Activated B cell treated with CpG ODN at 0.5 μM for 24 hours (primary cell): Measurements from ENCODE around the gene CDK14. TPM values are rescaled to one million over a fixed set of nuclear protein-coding genes. Genes with fewer than 3 reads are reported as not detected.

Experiments used
- ATAC-seq: fragments of 200-7000 bp; cut with Tn5 transposase; one replicate; pipeline ENCODE4 v1.10.0; 2021; ENCODE audit warnings: low read depth, mild to moderate bottlenecking, moderate library complexity
- CTCF ChIA-PET: fragments of 350-600 bp; sonication (Branson Sonifier 250); formaldehyde crosslinking; loops from one replicate; lab custom pipeline; 2021; ENCODE audit warnings: antibody characterized with exemption; lab: Charles Lee
- POLR2A ChIA-PET: fragments of 350-600 bp; sonication (Branson Sonifier 250); formaldehyde crosslinking; loops from one replicate; lab custom pipeline; 2021; ENCODE audit warnings: antibody characterized with exemption; lab: Charles Lee
- DNase-seq: peaks from one replicate; pipeline ENCODE4 v3.0.0; 2022
- H3K27ac Mint-ChIP-seq: one replicate; pipeline ENCODE4 v1.8.0; 2020; ENCODE audit warnings: mixed read lengths
- H3K27me3 Mint-ChIP-seq: one replicate; pipeline ENCODE4 v1.8.0; 2021; ENCODE audit warnings: mixed read lengths
- H3K36me3 Mint-ChIP-seq: one replicate; pipeline ENCODE4 v1.8.0; 2021; ENCODE audit warnings: low read depth, mixed read lengths
- H3K4me1 Mint-ChIP-seq: one replicate; pipeline ENCODE4 v1.8.0; 2021; ENCODE audit warnings: mixed read lengths
- H3K4me3 Mint-ChIP-seq: one replicate; pipeline ENCODE4 v1.8.0; 2020; ENCODE audit warnings: mild to moderate bottlenecking, mixed read lengths
- H3K9me3 Mint-ChIP-seq: one replicate; pipeline ENCODE4 v1.8.0; 2020; ENCODE audit warnings: mixed read lengths
- intact Hi-C: fragments of 100-400 bp; cut with micrococcal nuclease; formaldehyde crosslinking; loops from one replicate; pipeline ENCODE4 v1.15.1; 2024
- total RNA-seq: library from RNA; stranded (reverse); gene quantifications from 2 replicates; pipeline ENCODE4 v1.2.3, GENCODE V29; 2022
- TF ChIP-seq, protein P1 (sequence below): fragments of 200-600 bp; IDR thresholded peaks from one replicate; pipeline ENCODE4 v1.8.0; 2022; ENCODE audit warnings: antibody characterized with exemption, mild to moderate bottlenecking

CDK14 gene
- total RNA-seq, 1 donor from 2014 or later, result 140 TPM

DNA sequence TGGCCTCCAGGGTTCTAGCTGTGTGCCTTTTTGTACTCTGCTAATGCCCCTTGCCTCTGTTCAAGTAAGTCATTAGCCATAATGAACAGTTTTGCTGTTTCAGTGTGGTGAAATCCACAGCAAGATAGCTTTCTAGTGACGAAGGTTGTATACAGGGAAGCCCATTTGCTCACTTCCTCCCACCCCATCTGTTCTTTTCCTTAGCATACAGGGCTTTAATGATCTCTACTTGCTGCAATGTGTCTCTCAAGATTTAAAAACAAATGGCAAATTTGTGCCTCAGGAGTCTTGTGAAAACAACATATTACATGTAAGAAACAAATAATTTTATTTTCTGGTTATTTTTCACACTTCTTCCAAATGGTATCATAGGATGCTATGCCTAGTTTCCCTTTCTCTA lies 243.2 kb downstream of the CDK14 start:
- H3K27ac Mint-ChIP-seq, result peak overlapping the region; percentile 30
- intact Hi-C loops, result no loop called here
- CTCF ChIA-PET, result no interaction called here
- TF ChIP-seq, protein P1, sequence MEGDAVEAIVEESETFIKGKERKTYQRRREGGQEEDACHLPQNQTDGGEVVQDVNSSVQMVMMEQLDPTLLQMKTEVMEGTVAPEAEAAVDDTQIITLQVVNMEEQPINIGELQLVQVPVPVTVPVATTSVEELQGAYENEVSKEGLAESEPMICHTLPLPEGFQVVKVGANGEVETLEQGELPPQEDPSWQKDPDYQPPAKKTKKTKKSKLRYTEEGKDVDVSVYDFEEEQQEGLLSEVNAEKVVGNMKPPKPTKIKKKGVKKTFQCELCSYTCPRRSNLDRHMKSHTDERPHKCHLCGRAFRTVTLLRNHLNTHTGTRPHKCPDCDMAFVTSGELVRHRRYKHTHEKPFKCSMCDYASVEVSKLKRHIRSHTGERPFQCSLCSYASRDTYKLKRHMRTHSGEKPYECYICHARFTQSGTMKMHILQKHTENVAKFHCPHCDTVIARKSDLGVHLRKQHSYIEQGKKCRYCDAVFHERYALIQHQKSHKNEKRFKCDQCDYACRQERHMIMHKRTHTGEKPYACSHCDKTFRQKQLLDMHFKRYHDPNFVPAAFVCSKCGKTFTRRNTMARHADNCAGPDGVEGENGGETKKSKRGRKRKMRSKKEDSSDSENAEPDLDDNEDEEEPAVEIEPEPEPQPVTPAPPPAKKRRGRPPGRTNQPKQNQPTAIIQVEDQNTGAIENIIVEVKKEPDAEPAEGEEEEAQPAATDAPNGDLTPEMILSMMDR, result no peak
- ATAC-seq (no peak), DNase-seq (no peak)
- peaks cover 43% of the 10 kb centered on the region for H3K4me1 Mint-ChIP-seq
- peaks cover 10% of the 10 kb centered on the region for H3K9me3 Mint-ChIP-seq
- H3K27me3 Mint-ChIP-seq, result no peaks in the 10 kb centered on the region
- no peak overlapping the region for H3K4me3 Mint-ChIP-seq
- peaks cover 38% of the 10 kb centered on the region for H3K36me3 Mint-ChIP-seq
- POLR2A ChIA-PET, result no interaction called here

DNA sequence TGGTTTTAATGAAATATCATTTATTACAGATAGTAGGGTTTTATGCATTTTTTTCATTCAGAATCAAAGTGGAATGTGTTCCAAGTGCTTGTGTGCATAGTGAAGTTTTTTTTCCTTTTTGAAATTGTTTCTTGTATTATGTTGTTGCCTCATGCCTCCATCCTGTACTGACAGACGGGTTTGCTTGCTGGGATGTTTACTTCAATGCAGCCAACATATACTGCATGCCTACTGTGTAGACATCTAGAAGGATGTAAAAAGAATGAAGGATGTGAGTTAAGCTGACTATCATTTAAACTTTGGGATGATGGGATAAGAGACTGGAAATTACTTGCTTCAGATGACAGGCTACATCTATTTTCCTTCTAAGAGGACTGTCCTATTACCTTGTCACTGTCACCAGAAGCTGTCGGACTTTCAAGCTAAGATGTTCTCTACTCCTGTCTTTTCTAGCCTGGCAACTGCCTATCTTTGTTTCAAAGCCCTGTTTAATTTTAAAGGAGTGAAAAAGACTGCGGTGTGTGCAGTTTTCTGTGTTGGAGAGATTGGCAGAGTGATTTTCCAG lies 243.7 kb downstream of the CDK14 start:
- H3K27ac Mint-ChIP-seq, result no peak overlapping the region
- intact Hi-C loops, result no loop called here
- no peaks in the 10 kb centered on the region for H3K27me3 Mint-ChIP-seq
- peaks cover 47% of the 10 kb centered on the region for H3K4me1 Mint-ChIP-seq
- POLR2A ChIA-PET, result no interaction called here
- CTCF ChIA-PET, result no interaction called here
- H3K9me3 Mint-ChIP-seq, result peaks cover 8% of the 10 kb centered on the region
- no peak overlapping the region for H3K4me3 Mint-ChIP-seq
- ATAC-seq, result no peak
- H3K36me3 Mint-ChIP-seq, result peaks cover 38% of the 10 kb centered on the region
- no peak for DNase-seq
- TF ChIP-seq, protein P1, result no peak

- H3K9me3 Mint-ChIP-seq, result peaks cover 8% of the 10 kb centered on the region
- peaks cover 29% of the 10 kb centered on the region for H3K36me3 Mint-ChIP-seq
- peak; percentile 25 for ATAC-seq
- ChIA-PET CTCF (interaction anchor here (1.3 to 1.4 kb wide), 2 partner anchors 142 to 192 kb away, joined by 3 to 4 read pairs; no protein-coding TSS in a partner anchor), POLR2A (no interaction called here)
- no peaks in the 10 kb centered on the region for H3K27me3 Mint-ChIP-seq
- DNase-seq, result no peak
- TF ChIP-seq, protein P1, result no peak
- peak overlapping the region; percentile 62 for H3K27ac Mint-ChIP-seq
- H3K4me3 Mint-ChIP-seq, result no peak overlapping the region
- H3K4me1 Mint-ChIP-seq, result peaks cover 47% of the 10 kb centered on the region
- intact Hi-C loops, result no loop called here
Observed at GRCh38 chr7:90841759-90842429, 245.8 kb downstream of the CDK14 start.

DNA sequence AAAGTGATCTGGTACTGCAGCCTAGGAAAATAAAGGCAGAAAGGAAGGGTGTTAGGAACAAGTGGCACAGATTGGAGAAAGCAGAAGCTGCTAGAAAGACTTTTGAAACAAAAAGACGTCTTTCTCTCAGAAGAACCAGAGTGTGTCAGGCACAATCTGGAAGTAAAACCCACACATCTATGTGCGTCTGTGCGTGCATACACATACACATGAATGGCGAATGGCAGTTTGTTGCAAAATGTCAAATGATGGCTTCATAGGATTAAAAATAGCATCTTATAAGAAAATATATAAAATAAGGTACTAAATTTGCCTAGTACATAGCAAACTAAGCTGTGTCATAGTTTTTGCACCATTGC lies 246.3 kb downstream of the CDK14 start:
- no peaks in the 10 kb centered on the region for H3K27me3 Mint-ChIP-seq
- ChIA-PET POLR2A (no interaction called here), CTCF (interaction anchor here (1.3 to 1.4 kb wide), 2 partner anchors 142 to 192 kb away, joined by 3 to 4 read pairs; no protein-coding TSS in a partner anchor)
- H3K9me3 Mint-ChIP-seq, result peaks cover 8% of the 10 kb centered on the region
- peak overlapping the region; percentile 62 for H3K27ac Mint-ChIP-seq
- peaks cover 47% of the 10 kb centered on the region for H3K4me1 Mint-ChIP-seq
- intact Hi-C loops, result no loop called here
- ATAC-seq (peak; percentile 49), DNase-seq (no peak)
- H3K36me3 Mint-ChIP-seq, result peaks cover 27% of the 10 kb centered on the region
- TF ChIP-seq, protein P1, result no peak
- no peak overlapping the region for H3K4me3 Mint-ChIP-seq

GRCh38 chr7:90843472-90843871 lies 247.4 kb downstream of the CDK14 start:
- ATAC-seq, result no peak
- no peaks in the 10 kb centered on the region for H3K27me3 Mint-ChIP-seq
- peaks cover 49% of the 10 kb centered on the region for H3K4me1 Mint-ChIP-seq
- H3K4me3 Mint-ChIP-seq, result no peak overlapping the region
- TF ChIP-seq, protein P1, result no peak
- intact Hi-C loops, result no loop called here
- peaks cover 19% of the 10 kb centered on the region for H3K36me3 Mint-ChIP-seq
- POLR2A ChIA-PET, result no interaction called here
- H3K9me3 Mint-ChIP-seq, result peaks cover 5% of the 10 kb centered on the region
- no peak for DNase-seq
- no peak overlapping the region for H3K27ac Mint-ChIP-seq
- CTCF ChIA-PET, result no interaction called here
